GM08714 (cell line): ENCODE data around the gene THRB.

ENCODE experiments used
- H3K4me3 ChIP-seq: fragments of 200-500 bp; sonication (Bioruptor generic); 2 replicates; pipeline ENCODE4 v1.5.1; 2014; ENCODE audit warnings: mild to moderate bottlenecking, low read length, inconsistent platforms
- ZNF274 ChIP-seq: IDR thresholded peaks from 2 replicates; pipeline ENCODE4 v1.6.1; 2012; ENCODE audit warnings: mild to moderate bottlenecking, low read depth, low read length

Gene THRB

GRCh38 chr3:24387493-24387892, 107.2 kb downstream of the THRB start:
- TF ChIP-seq ZNF274 = no peak

GRCh38 chr3:24387000-24387399, 107.7 kb downstream of the THRB start:
- no peak overlapping the region for H3K4me3 ChIP-seq
- no peak for TF ChIP-seq ZNF274

More at GRCh38 chr3:24387493-24387892, 107.2 kb downstream of the THRB start:
- no peak overlapping the region for H3K4me3 ChIP-seq

- no peak overlapping the region for H3K4me3 ChIP-seq
- no peak for TF ChIP-seq ZNF274
Observed at GRCh38 chr3:24386458-24386857, 108.2 kb downstream of the THRB start.

GRCh38 chr3:24385012-24385615, 109.5 kb downstream of the THRB start:
- no peak for TF ChIP-seq ZNF274
- H3K4me3 ChIP-seq = no peak overlapping the region

- H3K4me3 ChIP-seq = no peak overlapping the region
Observed at GRCh38 chr3:24382647-24383046, 112.0 kb downstream of the THRB start.

GRCh38 chr3:24379936-24380335, 114.7 kb downstream of the THRB start:
- no peak for TF ChIP-seq ZNF274
- no peak overlapping the region for H3K4me3 ChIP-seq

More at GRCh38 chr3:24382647-24383046, 112.0 kb downstream of the THRB start:
- TF ChIP-seq ZNF274 = no peak

- no peak for TF ChIP-seq ZNF274
Observed at GRCh38 chr3:24378313-24378712, 116.3 kb downstream of the THRB start.

GRCh38 chr3:24377218-24377993, 117.2 kb downstream of the THRB start:
- no peak for TF ChIP-seq ZNF274
- no peak overlapping the region for H3K4me3 ChIP-seq

More at GRCh38 chr3:24378313-24378712, 116.3 kb downstream of the THRB start:
- H3K4me3 ChIP-seq = no peak overlapping the region

- H3K4me3 ChIP-seq = no peak overlapping the region
- TF ChIP-seq ZNF274 = no peak
Observed at GRCh38 chr3:24375947-24376384, 118.7 kb downstream of the THRB start.

- H3K4me3 ChIP-seq = no peak overlapping the region
- no peak for TF ChIP-seq ZNF274
Observed at GRCh38 chr3:24374801-24375200, 119.8 kb downstream of the THRB start.

- no peak overlapping the region for H3K4me3 ChIP-seq
- TF ChIP-seq ZNF274 = no peak
Observed at GRCh38 chr3:24373198-24373959, 121.3 kb downstream of the THRB start.

GRCh38 chr3:24372559-24373197, 122.0 kb downstream of the THRB start:
- no peak for TF ChIP-seq ZNF274
- H3K4me3 ChIP-seq = no peak overlapping the region

GRCh38 chr3:24370352-24371090, 124.1 kb downstream of the THRB start:
- H3K4me3 ChIP-seq = no peak overlapping the region
- TF ChIP-seq ZNF274 = no peak
